ENCODE results near the gene RPS27L. TPM values are rescaled to one million over a fixed set of nuclear protein-coding genes. Genes with fewer than 3 reads are reported as not detected.
A peak's percentile ranks its signal among the peaks of the same experiment; 100 is the strongest.

RPS27L gene
- total and polyA plus RNA-seq, 4 donors: 150 to 767 (median 273) TPM

GRCh38 chr15:63140936-63141335, 16.3 kb downstream of the RPS27L start:
- no peak for DNase-seq

GRCh38 chr15:63136742-63137141, 20.5 kb downstream of the RPS27L start:
- H3K27ac ChIP-seq (ENCODE audit: low read depth in 1 of 2, low read length in 2 of 2): no peak overlapping the region
- H3K4me3 ChIP-seq (ENCODE audit: low read length in 2 of 2): no peak overlapping the region
- WGBS, 2 donors: 79 to 85% methylated on average over 2 of the region's 2 CpGs
- no peak for DNase-seq
- no peaks in the 10 kb centered on the region for H3K27me3 ChIP-seq (ENCODE audit: control insufficient read depth in 1 of 2, insufficient read depth in 2 of 2, low read length in 1 of 2)
- peaks cover 0 to 1% of the 10 kb centered on the region in 2 donors for H3K36me3 ChIP-seq (ENCODE audit: control insufficient read depth in 1 of 2, insufficient read depth in 2 of 2, low read length in 1 of 2)
- ATAC-seq (ENCODE audit: low FRiP score): no peak
- H3K9me3 ChIP-seq (ENCODE audit: control insufficient read depth, low read length): no peaks in the 10 kb centered on the region
- H3K4me1 ChIP-seq (ENCODE audit: control insufficient read depth in 1 of 2, insufficient read depth in 2 of 2, low read length in 2 of 2): peaks cover 0 to 4% of the 10 kb centered on the region in 2 donors
- intact Hi-C loops (cut with DNase I): no loop called here

More at GRCh38 chr15:63140936-63141335, 16.3 kb downstream of the RPS27L start:
- no peak for ATAC-seq (ENCODE audit: low FRiP score)
- no peak overlapping the region for H3K4me3 ChIP-seq (ENCODE audit: low read length in 2 of 2)
- H3K4me1 ChIP-seq (ENCODE audit: control insufficient read depth in 1 of 2, insufficient read depth in 2 of 2, low read length in 2 of 2): peaks cover 0 to 4% of the 10 kb centered on the region in 2 donors
- H3K9me3 ChIP-seq (ENCODE audit: control insufficient read depth, low read length): no peaks in the 10 kb centered on the region
- peaks cover 0 to 4% of the 10 kb centered on the region in 2 donors for H3K36me3 ChIP-seq (ENCODE audit: control insufficient read depth in 1 of 2, insufficient read depth in 2 of 2, low read length in 1 of 2)
- 89 to 92% methylated on average over 2 of the region's 2 CpGs for WGBS, 2 donors
- no peak overlapping the region for H3K27ac ChIP-seq (ENCODE audit: low read depth in 1 of 2, low read length in 2 of 2)
- no peaks in the 10 kb centered on the region for H3K27me3 ChIP-seq (ENCODE audit: control insufficient read depth in 1 of 2, insufficient read depth in 2 of 2, low read length in 1 of 2)
- intact Hi-C loops (cut with DNase I): no loop called here

GRCh38 chr15:63135804-63136203, 21.5 kb downstream of the RPS27L start:
- 78 to 79% methylated on average over 3 of the region's 3 CpGs for WGBS, 2 donors
- ATAC-seq (ENCODE audit: low FRiP score) (no peak), DNase-seq (no peak)
- Histone ChIP-seq H3K4me1 (ENCODE audit: control insufficient read depth in 1 of 2, insufficient read depth in 2 of 2, low read length in 2 of 2) (peaks cover 0 to 4% of the 10 kb centered on the region in 2 donors), H3K36me3 (ENCODE audit: control insufficient read depth in 1 of 2, insufficient read depth in 2 of 2, low read length in 1 of 2) (no peaks in the 10 kb centered on the region), H3K4me3 (ENCODE audit: low read length in 2 of 2) (no peak overlapping the region), H3K27ac (ENCODE audit: low read depth in 1 of 2, low read length in 2 of 2) (peak overlapping the region in 1 of 2 donors; percentile 44), H3K9me3 (ENCODE audit: control insufficient read depth, low read length) (no peaks in the 10 kb centered on the region), H3K27me3 (ENCODE audit: control insufficient read depth in 1 of 2, insufficient read depth in 2 of 2, low read length in 1 of 2) (no peaks in the 10 kb centered on the region)
- intact Hi-C loops (cut with DNase I): no loop called here

GRCh38 chr15:63135281-63135680, 22.0 kb downstream of the RPS27L start:
- no peak for ATAC-seq (ENCODE audit: low FRiP score)
- Histone ChIP-seq H3K27ac (ENCODE audit: low read depth in 1 of 2, low read length in 2 of 2) (peak overlapping the region in 1 of 2 donors; percentile 58), H3K9me3 (ENCODE audit: control insufficient read depth, low read length) (no peaks in the 10 kb centered on the region), H3K27me3 (ENCODE audit: control insufficient read depth in 1 of 2, insufficient read depth in 2 of 2, low read length in 1 of 2) (no peaks in the 10 kb centered on the region), H3K36me3 (ENCODE audit: control insufficient read depth in 1 of 2, insufficient read depth in 2 of 2, low read length in 1 of 2) (no peaks in the 10 kb centered on the region), H3K4me3 (ENCODE audit: low read length in 2 of 2) (no peak overlapping the region), H3K4me1 (ENCODE audit: control insufficient read depth in 1 of 2, insufficient read depth in 2 of 2, low read length in 2 of 2) (peaks cover 0 to 4% of the 10 kb centered on the region in 2 donors)
- WGBS, 2 donors: 73 to 74% methylated on average over 5 of the region's 5 CpGs
- intact Hi-C loops (cut with DNase I): no loop called here
- DNase-seq: no peak

GRCh38 chr15:63134245-63134985, 22.9 kb downstream of the RPS27L start:
- DNase-seq (no peak), ATAC-seq (ENCODE audit: low FRiP score) (no peak)
- Histone ChIP-seq H3K36me3 (ENCODE audit: control insufficient read depth in 1 of 2, insufficient read depth in 2 of 2, low read length in 1 of 2) (no peaks in the 10 kb centered on the region), H3K27ac (ENCODE audit: low read depth in 1 of 2, low read length in 2 of 2) (peak overlapping the region in 1 of 2 donors; percentile 67), H3K4me3 (ENCODE audit: low read length in 2 of 2) (no peak overlapping the region), H3K4me1 (ENCODE audit: control insufficient read depth in 1 of 2, insufficient read depth in 2 of 2, low read length in 2 of 2) (peaks cover 0 to 4% of the 10 kb centered on the region in 2 donors), H3K27me3 (ENCODE audit: control insufficient read depth in 1 of 2, insufficient read depth in 2 of 2, low read length in 1 of 2) (no peaks in the 10 kb centered on the region), H3K9me3 (ENCODE audit: control insufficient read depth, low read length) (no peaks in the 10 kb centered on the region)
- WGBS, 2 donors: 92% methylated on average over 2 of the region's 2 CpGs
- intact Hi-C loops (cut with DNase I): no loop called here

- Histone ChIP-seq H3K36me3 (ENCODE audit: control insufficient read depth in 1 of 2, insufficient read depth in 2 of 2, low read length in 1 of 2) (no peaks in the 10 kb centered on the region), H3K27me3 (ENCODE audit: control insufficient read depth in 1 of 2, insufficient read depth in 2 of 2, low read length in 1 of 2) (no peaks in the 10 kb centered on the region), H3K4me3 (ENCODE audit: low read length in 2 of 2) (no peak overlapping the region), H3K27ac (ENCODE audit: low read depth in 1 of 2, low read length in 2 of 2) (no peak overlapping the region), H3K4me1 (ENCODE audit: control insufficient read depth in 1 of 2, insufficient read depth in 2 of 2, low read length in 2 of 2) (peaks cover 0 to 4% of the 10 kb centered on the region in 2 donors), H3K9me3 (ENCODE audit: control insufficient read depth, low read length) (no peaks in the 10 kb centered on the region)
- ATAC-seq (ENCODE audit: low FRiP score) (no peak), DNase-seq (no peak)
- WGBS, 2 donors: 3 to 8% methylated on average over 1 of the region's 1 CpG
- intact Hi-C loops (cut with DNase I): no loop called here
Observed at GRCh38 chr15:63133786-63134185, 23.5 kb downstream of the RPS27L start.

GRCh38 chr15:63126726-63127125, 30.6 kb downstream of the RPS27L start:
- no peak overlapping the region for H3K27ac ChIP-seq (ENCODE audit: low read depth in 1 of 2, low read length in 2 of 2)
- H3K27me3 ChIP-seq (ENCODE audit: control insufficient read depth in 1 of 2, insufficient read depth in 2 of 2, low read length in 1 of 2): no peaks in the 10 kb centered on the region
- intact Hi-C loops (cut with DNase I): no loop called here
- ATAC-seq (ENCODE audit: low FRiP score): no peak
- no peak for DNase-seq
- no peaks in the 10 kb centered on the region for H3K4me1 ChIP-seq (ENCODE audit: control insufficient read depth in 1 of 2, insufficient read depth in 2 of 2, low read length in 2 of 2)
- H3K36me3 ChIP-seq (ENCODE audit: control insufficient read depth in 1 of 2, insufficient read depth in 2 of 2, low read length in 1 of 2): no peaks in the 10 kb centered on the region
- H3K4me3 ChIP-seq (ENCODE audit: low read length in 2 of 2): no peak overlapping the region
- 80 to 83% methylated on average over 3 of the region's 3 CpGs for WGBS, 2 donors
- no peaks in the 10 kb centered on the region for H3K9me3 ChIP-seq (ENCODE audit: control insufficient read depth, low read length)

- DNase-seq: peak in 1 of 2 donors; percentile 19
Observed at GRCh38 chr15:63124506-63124905, 32.8 kb downstream of the RPS27L start.

More at GRCh38 chr15:63124506-63124905, 32.8 kb downstream of the RPS27L start:
- Histone ChIP-seq H3K27ac (ENCODE audit: low read depth in 1 of 2, low read length in 2 of 2) (no peak overlapping the region), H3K27me3 (ENCODE audit: control insufficient read depth in 1 of 2, insufficient read depth in 2 of 2, low read length in 1 of 2) (no peaks in the 10 kb centered on the region), H3K36me3 (ENCODE audit: control insufficient read depth in 1 of 2, insufficient read depth in 2 of 2, low read length in 1 of 2) (no peaks in the 10 kb centered on the region), H3K4me1 (ENCODE audit: control insufficient read depth in 1 of 2, insufficient read depth in 2 of 2, low read length in 2 of 2) (no peaks in the 10 kb centered on the region), H3K4me3 (ENCODE audit: low read length in 2 of 2) (no peak overlapping the region), H3K9me3 (ENCODE audit: control insufficient read depth, low read length) (no peaks in the 10 kb centered on the region)
- ATAC-seq (ENCODE audit: low FRiP score): no peak
- intact Hi-C loops (cut with DNase I): loop anchor here in 1 of 2 donors (5.0 kb wide), 1 partner anchor 33 kb away; the partner anchor contains the start of gene RPS27L
- WGBS, 2 donors: 96% methylated on average over 9 of the region's 9 CpGs
